ENCODE data around the gene TET1. TPM values are rescaled to one million over a fixed set of nuclear protein-coding genes. Genes with fewer than 3 reads are reported as not detected.

Gene TET1
- total RNA-seq, 1 donor from 2014 or later: 67.3 TPM

- Histone ChIP-seq H3K36me3 (peaks cover 10% of the 10 kb centered on the region), H2AFZ (replicated peaks) (no peak overlapping the region), H3K9ac (no peak overlapping the region), H4K20me1 (ENCODE audit: low read depth) (peaks cover 86% of the 10 kb centered on the region), H3K4me3 (peak overlapping the region; percentile 47), H3K4me1 (peaks cover 50% of the 10 kb centered on the region), H3F3A (ENCODE audit: low read depth) (peaks cover 66% of the 10 kb centered on the region), H3K4me2 (peak overlapping the region; percentile 77), H3K27ac (peak overlapping the region; percentile 81), H3K9me3 (ENCODE audit: low read depth) (no peaks in the 10 kb centered on the region), H3K79me2 (ENCODE audit: low read depth) (peaks cover 93% of the 10 kb centered on the region), H3K27me3 (no peaks in the 10 kb centered on the region)
- H3K27me3 Mint-ChIP-seq (ENCODE audit: insufficient read depth, low read depth): peaks cover 2% of the 10 kb centered on the region
- H3K36me3 Mint-ChIP-seq: peaks cover 20% of the 10 kb centered on the region
- peak; percentile 96 for DNase-seq (ENCODE audit: low spot score)
- peak overlapping the region; percentile 95 for H3K27ac Mint-ChIP-seq
- no peak for TF ChIP-seq CTCF (IDR thresholded peaks at IDR 0.05)
- TF ChIP-seq EZH2 (IDR thresholded peaks at IDR 0.05): no peak
- no peak for TF ChIP-seq EZH2phosphoT487 (IDR thresholded peaks at IDR 0.05)
- H3K4me3 Mint-ChIP-seq: peak overlapping the region; percentile 88
- no peaks in the 10 kb centered on the region for H3K9me3 Mint-ChIP-seq
- H3K4me1 Mint-ChIP-seq: peaks cover 58% of the 10 kb centered on the region
Observed at GRCh38 chr10:68600041-68600778, 40.1 kb downstream of the TET1 start.

- H3F3A ChIP-seq (ENCODE audit: low read depth): peaks cover 59% of the 10 kb centered on the region
- H3K36me3 ChIP-seq: peaks cover 13% of the 10 kb centered on the region
- peaks cover 2% of the 10 kb centered on the region for H3K27me3 Mint-ChIP-seq (ENCODE audit: insufficient read depth, low read depth)
- no peak overlapping the region for H2AFZ ChIP-seq (replicated peaks)
- peaks cover 81% of the 10 kb centered on the region for H4K20me1 ChIP-seq (ENCODE audit: low read depth)
- peaks cover 57% of the 10 kb centered on the region for H3K4me1 Mint-ChIP-seq
- H3K36me3 Mint-ChIP-seq: peaks cover 21% of the 10 kb centered on the region
- H3K4me2 ChIP-seq: peak overlapping the region; percentile 77
- H3K9me3 ChIP-seq (ENCODE audit: low read depth): no peaks in the 10 kb centered on the region
- H3K27ac ChIP-seq: peak overlapping the region; percentile 81
- no peaks in the 10 kb centered on the region for H3K9me3 Mint-ChIP-seq
- H3K4me3 Mint-ChIP-seq: peak overlapping the region; percentile 88
- peaks cover 96% of the 10 kb centered on the region for H3K79me2 ChIP-seq (ENCODE audit: low read depth)
- no peak for DNase-seq (ENCODE audit: low spot score)
- peaks cover 50% of the 10 kb centered on the region for H3K4me1 ChIP-seq
- peak overlapping the region; percentile 47 for H3K4me3 ChIP-seq
- no peak for TF ChIP-seq EZH2phosphoT487 (IDR thresholded peaks at IDR 0.05)
- no peak for TF ChIP-seq EZH2 (IDR thresholded peaks at IDR 0.05)
- TF ChIP-seq CTCF (IDR thresholded peaks at IDR 0.05): no peak
- H3K27ac Mint-ChIP-seq: peak overlapping the region; percentile 48
- H3K9ac ChIP-seq: no peak overlapping the region
- H3K27me3 ChIP-seq: no peaks in the 10 kb centered on the region
Observed at GRCh38 chr10:68601501-68602265, 41.5 kb downstream of the TET1 start.

GRCh38 chr10:68602434-68602833 is 42.3 kb downstream of the TET1 start:
- Mint-ChIP-seq H3K4me1 (peaks cover 56% of the 10 kb centered on the region), H3K27ac (peak overlapping the region; percentile 48), H3K27me3 (ENCODE audit: insufficient read depth, low read depth) (peaks cover 3% of the 10 kb centered on the region), H3K4me3 (peak overlapping the region; percentile 57), H3K9me3 (no peaks in the 10 kb centered on the region), H3K36me3 (peaks cover 21% of the 10 kb centered on the region)
- H3K4me1 ChIP-seq: peaks cover 50% of the 10 kb centered on the region
- peaks cover 18% of the 10 kb centered on the region for H3K36me3 ChIP-seq
- peaks cover 58% of the 10 kb centered on the region for H3F3A ChIP-seq (ENCODE audit: low read depth)
- H4K20me1 ChIP-seq (ENCODE audit: low read depth): peaks cover 81% of the 10 kb centered on the region
- H3K79me2 ChIP-seq (ENCODE audit: low read depth): peaks cover 96% of the 10 kb centered on the region
- H3K27ac ChIP-seq: no peak overlapping the region
- H3K4me2 ChIP-seq: peak overlapping the region; percentile 77
- TF ChIP-seq EZH2 (IDR thresholded peaks at IDR 0.05): no peak
- TF ChIP-seq CTCF (IDR thresholded peaks at IDR 0.05): no peak
- no peak for TF ChIP-seq EZH2phosphoT487 (IDR thresholded peaks at IDR 0.05)
- DNase-seq (ENCODE audit: low spot score): no peak
- no peaks in the 10 kb centered on the region for H3K27me3 ChIP-seq
- no peak overlapping the region for H3K9ac ChIP-seq
- H2AFZ ChIP-seq (replicated peaks): no peak overlapping the region
- no peaks in the 10 kb centered on the region for H3K9me3 ChIP-seq (ENCODE audit: low read depth)
- no peak overlapping the region for H3K4me3 ChIP-seq
